HG02943 (cell line): ENCODE measurements around the gene COMMD10.
"Not testable (repeated sequence)": the region's sequence is repeated elsewhere in the genome, so short reads cannot be mapped to it uniquely, and the experiment has no call there.

Experiments used
- ATAC-seq: cut with Tn5 transposase; IDR thresholded peaks from one replicate; pipeline ENCODE4 v1.9.1; 2021; ENCODE audit warnings: mild to moderate bottlenecking, low read depth, moderate library complexity; ENCODE audit not compliant: unreplicated experiment

Gene COMMD10

GRCh38 chr5:116091416-116091815, 6.6 kb downstream of the COMMD10 start:
- no peak for ATAC-seq

GRCh38 chr5:116097301-116097700, 12.5 kb downstream of the COMMD10 start:
- no peak for ATAC-seq

- ATAC-seq, result no peak
Measured at GRCh38 chr5:116098998-116099397, 14.2 kb downstream of the COMMD10 start.

- ATAC-seq, result not testable (repeated sequence)
Measured at GRCh38 chr5:116104941-116105340, 20.1 kb downstream of the COMMD10 start.

- ATAC-seq, result no peak
Measured at GRCh38 chr5:116115163-116115562, 30.3 kb downstream of the COMMD10 start.

GRCh38 chr5:116130471-116130870, 45.6 kb downstream of the COMMD10 start:
- ATAC-seq, result no peak

GRCh38 chr5:116130976-116131375, 46.2 kb downstream of the COMMD10 start:
- ATAC-seq, result no peak

- ATAC-seq, result no peak
Measured at GRCh38 chr5:116133281-116133680, 48.5 kb downstream of the COMMD10 start.

- ATAC-seq, result peak; percentile 97
Measured at GRCh38 chr5:116135344-116135743, 50.5 kb downstream of the COMMD10 start.

GRCh38 chr5:116137544-116138378, 52.9 kb downstream of the COMMD10 start:
- ATAC-seq, result no peak

GRCh38 chr5:116142495-116142894, 57.7 kb downstream of the COMMD10 start:
- ATAC-seq, result no peak

- no peak for ATAC-seq
Measured at GRCh38 chr5:116144103-116144502, 59.3 kb downstream of the COMMD10 start.

GRCh38 chr5:116144991-116145390, 60.2 kb downstream of the COMMD10 start:
- ATAC-seq, result no peak

- ATAC-seq, result no peak
Measured at GRCh38 chr5:116145416-116145815, 60.6 kb downstream of the COMMD10 start.

- no peak for ATAC-seq
Measured at GRCh38 chr5:116152169-116152568, 67.3 kb downstream of the COMMD10 start.

GRCh38 chr5:116153687-116154174, 68.9 kb downstream of the COMMD10 start:
- no peak for ATAC-seq

- ATAC-seq, result no peak
Measured at GRCh38 chr5:116154252-116154651, 69.4 kb downstream of the COMMD10 start.

- no peak for ATAC-seq
Measured at GRCh38 chr5:116154931-116155330, 70.1 kb downstream of the COMMD10 start.

- no peak for ATAC-seq
Measured at GRCh38 chr5:116157902-116158301, 73.1 kb downstream of the COMMD10 start.

- ATAC-seq, result no peak
Measured at GRCh38 chr5:116159006-116159405, 74.2 kb downstream of the COMMD10 start.

- no peak for ATAC-seq
Measured at GRCh38 chr5:116174111-116174510, 89.3 kb downstream of the COMMD10 start.

- no peak for ATAC-seq
Measured at GRCh38 chr5:116176121-116176520, 91.3 kb downstream of the COMMD10 start.
